GM18907 (cell line): ENCODE data around the gene KIDINS220.

ENCODE experiments used
- ATAC-seq: cut with Tn5 transposase; IDR thresholded peaks from one replicate; pipeline ENCODE4 v1.9.1; 2021; ENCODE audit warnings: mild to moderate bottlenecking, moderate library complexity; ENCODE audit not compliant: unreplicated experiment

KIDINS220 gene

DNA sequence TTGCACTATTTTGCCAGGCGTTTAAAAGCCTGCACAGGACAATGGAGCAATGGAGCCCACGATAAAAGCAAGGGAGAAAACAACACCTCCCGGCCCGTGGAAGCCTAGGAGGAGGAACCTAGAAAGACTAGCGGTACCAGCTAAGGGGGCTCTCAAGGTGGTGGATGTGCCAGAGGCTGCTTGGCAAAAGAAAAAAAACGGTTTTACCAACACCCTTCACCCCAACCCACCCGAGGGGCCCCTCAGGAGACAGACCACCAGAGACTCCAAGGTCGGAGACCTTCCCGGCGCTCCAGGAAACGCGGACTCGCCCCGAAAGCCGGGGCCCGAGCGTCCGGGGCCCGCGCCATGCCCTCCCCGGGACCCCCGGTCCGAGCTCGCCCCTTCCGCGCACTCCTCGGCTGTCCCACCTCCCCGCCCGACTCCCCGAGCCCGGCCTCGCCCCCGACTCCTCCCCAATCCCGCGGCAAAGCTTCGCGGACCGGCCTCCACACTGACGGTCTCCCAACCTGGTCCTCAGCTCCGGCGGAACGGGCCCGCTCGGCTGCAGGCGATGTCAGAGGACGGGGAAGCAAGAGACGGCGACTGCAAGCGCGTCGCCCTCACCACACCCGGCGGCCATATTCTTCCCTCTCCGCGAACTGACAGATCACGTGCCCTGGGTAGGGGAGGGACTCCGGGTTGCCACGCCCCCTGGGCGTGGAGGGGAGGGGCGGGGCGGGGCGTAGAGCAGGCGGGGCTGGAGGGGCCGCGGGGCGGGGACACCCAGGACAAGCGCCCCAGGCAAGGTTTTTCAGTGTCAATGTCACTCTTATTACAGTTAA lies at the start of gene KIDINS220:
Gene KIDINS220 (minus strand): TSS at position 643 of the 824 bp plus-strand sequence. CDS start 10,520 bp downstream, outside the sequence.
- ATAC-seq = peak; percentile 91

GRCh38 chr2:8886876-8887275 lies 49.5 kb upstream of the KIDINS220 start:
- ATAC-seq = no peak

- no peak for ATAC-seq
Measured at GRCh38 chr2:8886202-8886518, 48.7 kb upstream of the KIDINS220 start.

- no peak for ATAC-seq
Measured at GRCh38 chr2:8885449-8886201, 48.2 kb upstream of the KIDINS220 start.

DNA sequence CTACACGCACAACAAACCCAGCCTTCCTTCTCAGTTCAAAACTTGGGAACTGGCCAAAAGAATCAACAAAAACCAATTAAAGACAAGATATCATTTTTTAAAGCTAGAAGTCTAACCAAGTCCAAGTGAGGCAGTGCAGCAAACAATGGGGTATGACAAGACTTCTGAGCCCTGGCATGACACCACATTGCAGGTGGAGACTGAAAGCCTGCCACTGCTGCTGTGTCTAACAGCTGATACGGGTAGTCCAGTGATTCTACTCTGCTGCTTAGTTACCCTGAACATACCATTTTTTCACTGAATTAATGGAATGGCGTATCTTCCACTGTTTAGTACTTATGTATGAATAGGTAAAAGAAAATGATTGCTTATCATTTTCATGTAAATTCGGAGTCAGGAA lies 47.4 kb upstream of the KIDINS220 start:
- ATAC-seq = no peak

GRCh38 chr2:8882094-8882493 lies 44.7 kb upstream of the KIDINS220 start:
- ATAC-seq = no peak

GRCh38 chr2:8877894-8878293 lies 40.5 kb upstream of the KIDINS220 start:
- no peak for ATAC-seq

DNA sequence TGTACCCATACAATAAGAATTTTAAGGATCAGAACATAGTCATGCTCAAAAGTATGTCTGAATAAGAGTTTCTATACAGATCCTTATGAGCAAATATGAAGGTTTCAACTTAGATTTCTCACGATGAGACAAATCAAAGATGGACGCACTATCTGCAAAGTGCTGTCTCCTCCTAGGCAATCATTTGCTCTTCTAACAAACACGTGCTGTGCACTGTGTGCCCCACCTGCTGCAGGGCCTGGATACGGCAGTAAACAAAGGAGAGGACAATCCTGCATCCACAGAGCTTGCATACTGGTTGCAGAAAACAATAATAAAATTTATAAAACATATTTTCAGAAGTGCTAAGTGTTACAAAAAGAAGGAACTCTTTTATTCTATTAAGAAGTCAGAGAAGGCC lies 39.9 kb upstream of the KIDINS220 start:
- ATAC-seq = no peak

DNA sequence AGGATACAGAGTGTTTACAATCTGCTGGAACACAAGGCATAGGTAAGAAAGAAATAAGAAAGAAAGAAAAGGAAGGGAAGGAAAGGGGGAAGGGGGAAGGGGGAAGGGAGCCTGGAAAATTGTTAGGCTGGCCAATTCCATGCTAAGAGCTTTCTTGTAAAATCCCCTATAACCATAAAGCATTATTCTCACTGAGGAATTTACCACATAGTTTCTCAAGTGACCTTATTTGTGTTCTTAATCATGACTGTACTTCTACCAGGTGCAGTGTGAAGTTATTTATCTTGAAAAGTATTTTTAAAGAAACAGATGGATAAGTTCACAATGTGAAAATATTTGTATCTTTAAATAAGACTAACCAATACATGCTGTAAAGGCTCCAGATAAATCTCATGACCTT lies 39.2 kb upstream of the KIDINS220 start:
- ATAC-seq = no peak

GRCh38 chr2:8872821-8873432 lies 35.5 kb upstream of the KIDINS220 start:
- ATAC-seq = no peak

DNA sequence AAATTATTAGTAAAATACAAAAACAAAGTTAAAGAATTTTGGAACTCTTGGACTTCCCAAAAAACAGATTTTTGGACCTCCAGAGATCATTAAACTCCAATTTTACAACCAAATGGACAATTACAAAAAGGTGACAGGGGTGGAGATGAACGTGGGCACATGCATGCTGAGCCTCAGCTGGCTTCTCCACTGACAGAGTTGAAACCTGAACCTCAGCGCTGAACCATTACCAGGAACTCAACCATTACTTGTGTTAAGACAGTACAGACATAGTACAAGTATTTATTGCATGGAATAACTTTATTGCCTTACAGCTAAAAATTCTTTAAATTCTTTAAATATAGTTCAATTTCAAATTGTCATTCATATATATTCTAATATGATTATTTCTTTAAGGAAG lies 33.0 kb upstream of the KIDINS220 start:
- ATAC-seq = no peak

- no peak for ATAC-seq
Measured at GRCh38 chr2:8867363-8867762, 29.9 kb upstream of the KIDINS220 start.

GRCh38 chr2:8863331-8863953 lies 26.0 kb upstream of the KIDINS220 start:
- ATAC-seq = no peak

DNA sequence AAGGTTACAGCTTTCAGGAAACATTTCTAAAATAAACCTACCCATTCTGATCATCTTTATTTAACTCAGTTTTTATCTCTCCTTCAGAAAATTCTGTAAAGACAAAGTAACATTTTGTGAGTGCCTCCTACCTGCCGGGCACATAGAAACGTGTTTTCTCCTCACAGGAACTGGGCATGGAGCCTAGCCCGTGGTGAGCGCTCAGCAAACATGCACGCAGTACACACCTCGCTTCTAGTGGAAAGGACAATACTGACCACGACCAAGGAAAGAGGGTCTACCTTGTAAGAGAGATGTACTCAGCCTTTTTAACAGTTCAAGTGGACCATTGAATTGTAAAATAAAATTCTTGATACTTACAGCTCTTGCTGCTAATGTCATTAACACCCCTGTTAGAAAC lies 24.8 kb upstream of the KIDINS220 start:
- ATAC-seq = no peak

DNA sequence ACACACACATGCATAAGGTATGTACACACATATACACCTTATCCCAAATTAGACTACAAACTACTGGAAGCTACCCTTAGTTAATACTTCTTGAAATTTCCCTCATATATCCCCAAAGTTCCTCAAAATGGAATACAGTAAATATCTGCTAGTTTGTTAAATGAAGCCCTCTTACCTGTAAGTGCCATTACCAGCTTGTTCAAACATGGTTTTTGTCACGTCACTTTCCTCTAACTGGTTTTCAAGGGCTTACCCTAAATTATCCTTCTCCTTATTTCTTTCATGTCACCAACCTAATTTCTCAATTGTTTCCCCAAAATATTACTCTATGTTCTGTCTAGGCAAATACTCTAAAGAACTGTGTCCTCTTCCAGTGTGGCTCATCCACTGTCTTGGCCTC lies 24.4 kb upstream of the KIDINS220 start:
- ATAC-seq = no peak

DNA sequence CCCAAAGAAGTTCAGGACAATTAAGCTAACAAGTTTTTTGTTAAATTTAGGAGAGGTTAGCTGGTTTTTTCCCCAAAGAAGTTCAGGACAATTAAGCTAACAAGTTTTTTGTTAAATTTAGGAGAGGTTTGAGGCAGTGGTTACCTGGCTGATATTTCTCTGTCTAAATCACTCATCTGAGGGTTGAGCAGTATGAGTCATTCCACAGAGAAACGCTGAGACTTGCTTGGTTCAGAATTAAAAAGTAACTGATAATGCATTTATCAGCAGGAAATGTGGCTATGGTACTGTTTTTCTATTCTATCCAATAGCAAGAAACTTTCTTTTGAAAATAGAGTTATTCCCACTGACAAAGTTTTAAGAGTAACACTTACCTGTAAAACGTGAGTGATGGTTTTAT lies 22.8 kb upstream of the KIDINS220 start:
- ATAC-seq = peak; percentile 73

DNA sequence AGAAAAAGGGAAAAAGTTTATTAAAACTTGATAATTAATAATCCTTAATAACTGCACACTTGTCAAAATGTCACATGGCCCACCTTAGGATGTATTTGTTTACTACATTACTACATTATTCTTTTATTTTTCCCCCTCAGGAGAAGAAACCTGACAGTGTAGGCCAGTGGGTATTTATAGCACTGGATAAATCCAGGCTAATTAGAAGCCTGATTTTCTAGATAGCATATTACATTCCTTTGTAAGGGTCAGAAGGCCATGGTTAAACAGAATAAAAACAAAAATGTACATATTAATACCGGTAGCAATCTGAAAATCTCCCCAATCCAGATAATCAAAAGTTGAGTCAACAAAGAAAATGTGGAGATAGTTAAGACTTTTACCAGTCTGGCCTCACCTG lies 21.5 kb upstream of the KIDINS220 start:
- no peak for ATAC-seq

DNA sequence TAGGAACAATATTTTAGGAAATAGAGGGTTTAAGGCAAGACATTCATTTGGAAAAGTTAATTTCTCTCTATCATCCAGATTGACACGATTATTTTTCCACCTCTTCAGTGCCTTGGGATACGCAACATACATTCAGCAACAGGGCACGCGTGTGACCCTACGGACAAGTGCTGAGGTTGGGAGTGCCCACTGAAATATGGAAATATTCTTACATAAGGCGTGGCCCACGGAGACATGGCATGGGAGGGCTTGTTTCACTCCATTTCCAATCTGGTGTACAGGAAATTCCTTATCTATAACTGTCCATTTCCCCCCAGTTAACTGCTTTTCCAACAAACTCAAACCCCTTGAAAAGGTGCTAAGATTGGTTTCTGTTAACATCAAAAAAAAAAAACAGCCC lies 20.9 kb upstream of the KIDINS220 start:
- ATAC-seq = no peak

DNA sequence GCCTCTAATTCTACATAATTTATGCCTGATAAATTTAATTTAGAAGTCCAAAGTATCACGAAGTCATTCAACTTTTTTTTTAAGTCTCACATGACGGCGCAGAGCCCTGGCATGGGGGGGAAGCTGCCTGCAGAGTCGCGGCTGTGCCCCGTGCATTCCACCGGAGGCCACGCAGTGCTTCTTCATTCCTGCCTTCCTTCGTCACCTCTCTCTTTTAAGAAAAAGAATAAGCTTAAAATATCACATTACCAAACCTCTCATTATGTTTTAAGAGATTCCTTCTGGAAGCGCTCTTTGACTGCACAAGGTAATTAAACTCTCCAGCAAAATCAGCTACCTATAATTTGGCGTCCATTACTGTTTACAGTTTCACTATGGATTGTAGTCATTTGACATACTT lies 20.3 kb upstream of the KIDINS220 start:
- no peak for ATAC-seq

DNA sequence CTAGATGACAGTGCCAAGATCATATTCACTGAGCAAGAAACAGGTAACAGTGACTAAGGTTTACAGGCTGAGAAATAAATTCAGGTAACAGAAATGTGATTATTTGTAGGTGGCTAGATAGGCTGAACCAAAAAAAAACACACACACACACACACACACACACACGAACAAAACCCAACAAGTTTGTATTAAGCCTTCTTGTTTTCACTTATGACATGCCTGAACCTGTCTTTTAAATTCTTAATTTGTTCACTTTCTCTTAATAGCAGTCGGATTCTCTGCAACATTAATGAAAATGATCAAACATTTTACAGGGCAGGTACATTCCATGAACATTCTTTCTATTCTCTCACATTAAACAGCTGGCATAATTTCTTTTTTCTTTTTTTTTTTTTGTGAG lies 18.8 kb upstream of the KIDINS220 start:
- ATAC-seq = no peak

- no peak for ATAC-seq
Measured at GRCh38 chr2:8855010-8855409, 17.6 kb upstream of the KIDINS220 start.

- no peak for ATAC-seq
Measured at GRCh38 chr2:8853426-8853825, 16.0 kb upstream of the KIDINS220 start.
